Common myeloid progenitor, CD34-positive (primary cell): ENCODE data around the gene PAM.

Source experiments
- CTCF ChIA-PET: fragments of 350-600 bp; sonication (Branson Sonifier 250); formaldehyde crosslinking; loops from one replicate; lab custom pipeline; 2021; ENCODE audit warnings: antibody characterized with exemption; lab: Charles Lee
- POLR2A ChIA-PET: fragments of 350-600 bp; sonication (Branson Sonifier 250); formaldehyde crosslinking; loops from one replicate; lab custom pipeline; 2021; ENCODE audit warnings: antibody characterized with exemption; lab: Charles Lee
- DNase-seq, 3 donors: peaks; one replicate each; pipeline versions ENCODE4 v3.0.0 to v3.0.0-alpha.2; 2013
- H3K27ac ChIP-seq, 2 experiments: 1 replicate in 1 of 2; 2 replicates in 1 of 2; pipeline ENCODE4 v1.7.0; 2013; ENCODE audit warnings: inconsistent platforms in 2 of 2, low read length in 2 of 2, mild to moderate bottlenecking in 2 of 2, low read depth in 1 of 2, moderate library complexity in 1 of 2; ENCODE audit not compliant: severe bottlenecking in 2 of 2, insufficient read depth in 1 of 2, poor library complexity in 1 of 2
- H3K27me3 ChIP-seq, 5 experiments: replicated peaks in 2 of 5; 1 replicate in 3 of 5; 2 replicates in 2 of 5; pipeline versions ENCODE4 v1.6.1 to v1.7.0; 2013; ENCODE audit warnings: low read length in 4 of 5, mild to moderate bottlenecking in 2 of 5, moderate library complexity in 2 of 5, inconsistent platforms in 1 of 5; ENCODE audit not compliant: insufficient read depth in 5 of 5, control insufficient read depth in 4 of 5
- H3K36me3 ChIP-seq, 4 experiments: 1 replicate in 2 of 4; 2 replicates in 2 of 4; pipeline versions ENCODE4 v1.6.1 to v1.7.0; 2013; ENCODE audit warnings: low read length in 3 of 4, control low read depth in 1 of 4, mild to moderate bottlenecking in 1 of 4; ENCODE audit not compliant: control insufficient read depth in 4 of 4, insufficient read depth in 4 of 4
- H3K4me1 ChIP-seq, 4 experiments: 1 replicate in 3 of 4; 2 replicates in 1 of 4; pipeline versions ENCODE4 v1.6.1 to v1.7.1; 2013; ENCODE audit warnings: low read length in 3 of 4, mild to moderate bottlenecking in 3 of 4, control low read depth in 1 of 4, inconsistent platforms in 1 of 4, moderate library complexity in 1 of 4; ENCODE audit not compliant: control insufficient read depth in 4 of 4, insufficient read depth in 4 of 4; ENCODE audit errors: control extremely low read depth in 1 of 4
- H3K4me3 ChIP-seq, 7 experiments: 1 replicate in 4 of 7; 2 replicates in 3 of 7; pipeline versions ENCODE4 v1.5.1 to v1.7.0; 2013; ENCODE audit warnings: mild to moderate bottlenecking in 7 of 7, low read length in 6 of 7, moderate library complexity in 6 of 7, inconsistent platforms in 2 of 7, low read depth in 2 of 7, control low read depth in 1 of 7; ENCODE audit not compliant: insufficient read depth in 4 of 7, control insufficient read depth in 1 of 7; ENCODE audit errors: extremely low read depth in 1 of 7
- H3K9me3 ChIP-seq, 5 experiments: 1 replicate in 4 of 5; 2 replicates in 1 of 5; pipeline versions ENCODE4 v1.6.1 to v1.7.1; 2013; ENCODE audit warnings: low read length in 4 of 5, mild to moderate bottlenecking in 2 of 5, inconsistent platforms in 1 of 5, low read depth in 1 of 5, moderate library complexity in 1 of 5; ENCODE audit not compliant: control insufficient read depth in 4 of 5, insufficient read depth in 2 of 5; ENCODE audit errors: control extremely low read depth in 1 of 5
- WGBS: methylation state at CpG from one replicate; pipeline ENCODE4 v1.1.5; 2013; ENCODE audit not compliant: insufficient coverage; 5-methylcytosine and 5-hydroxymethylcytosine counted together

The PAM gene

DNA sequence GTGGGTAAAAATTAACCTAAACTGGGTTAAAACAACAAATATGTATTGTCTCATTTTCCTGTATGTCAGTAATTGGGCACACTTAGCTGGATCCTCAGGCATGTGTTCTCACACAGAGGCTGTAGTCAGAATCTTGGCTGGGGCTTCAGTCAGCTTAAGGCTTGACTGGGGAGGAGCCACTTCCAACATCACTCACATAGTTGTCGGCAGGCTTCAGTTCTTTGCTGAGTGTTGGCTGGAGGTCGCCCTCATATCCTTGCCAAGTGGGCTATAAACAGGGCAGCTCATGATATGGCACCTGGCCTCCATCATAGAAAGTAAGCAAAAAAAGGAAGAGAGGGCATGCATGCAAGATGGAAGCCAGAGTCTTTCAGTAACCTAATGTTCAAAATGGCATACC lies 191.9 kb downstream of the PAM start:
- no CpG with 5 or more reads among the region's 2 CpGs for WGBS
- Histone ChIP-seq H3K4me1 (no peaks in the 10 kb centered on the region), H3K27me3 (no peaks in the 10 kb centered on the region), H3K36me3 (peaks cover 0 to 5% (median 2%) of the 10 kb centered on the region in 4 experiments), H3K9me3 (no peaks in the 10 kb centered on the region), H3K27ac (no peak overlapping the region), H3K4me3 (no peak overlapping the region)
- POLR2A ChIA-PET = no interaction called here
- DNase-seq = no peak
- CTCF ChIA-PET = no interaction called here

GRCh38 chr5:102955488-102955887 lies 200.4 kb downstream of the PAM start:
- CTCF ChIA-PET = interaction anchor here (1.1 kb wide), 1 partner anchor 16 kb away, joined by 3 read pairs; no protein-coding TSS in a partner anchor
- POLR2A ChIA-PET = no interaction called here
- Histone ChIP-seq H3K4me1 (no peaks in the 10 kb centered on the region), H3K4me3 (no peak overlapping the region), H3K36me3 (peaks cover 0 to 7% (median 2%) of the 10 kb centered on the region in 4 experiments), H3K27me3 (no peaks in the 10 kb centered on the region), H3K9me3 (no peaks in the 10 kb centered on the region), H3K27ac (no peak overlapping the region)
- DNase-seq = no peak
- no CpG with 5 or more reads among the region's 1 CpG for WGBS

- no CpG with 5 or more reads among the region's 2 CpGs for WGBS
- no peak overlapping the region for H3K27ac ChIP-seq
- ChIA-PET CTCF (interaction anchor here (0.6 to 2.0 kb wide), 2 partner anchors 15 to 275 kb away, joined by 3 to 5 read pairs; no protein-coding TSS in a partner anchor), POLR2A (no interaction called here)
- DNase-seq = no peak
- H3K9me3 ChIP-seq = no peaks in the 10 kb centered on the region
- no peaks in the 10 kb centered on the region for H3K4me1 ChIP-seq
- H3K4me3 ChIP-seq = no peak overlapping the region
- no peaks in the 10 kb centered on the region for H3K27me3 ChIP-seq
- peaks cover 0 to 4% (median 2%) of the 10 kb centered on the region in 4 experiments for H3K36me3 ChIP-seq
Observed at GRCh38 chr5:102956599-102956998, 201.5 kb downstream of the PAM start.

- H3K27me3 ChIP-seq = no peaks in the 10 kb centered on the region
- no peak for DNase-seq
- CTCF ChIA-PET = interaction anchor here (0.6 to 2.0 kb wide), 2 partner anchors 15 to 275 kb away, joined by 3 to 5 read pairs; no protein-coding TSS in a partner anchor
- H3K27ac ChIP-seq = no peak overlapping the region
- peaks cover 0 to 4% (median 2%) of the 10 kb centered on the region in 4 experiments for H3K36me3 ChIP-seq
- no peaks in the 10 kb centered on the region for H3K4me1 ChIP-seq
- no peaks in the 10 kb centered on the region for H3K9me3 ChIP-seq
- no peak overlapping the region for H3K4me3 ChIP-seq
- POLR2A ChIA-PET = no interaction called here
- 100% methylated on average over 2 of the region's 3 CpGs for WGBS
Observed at GRCh38 chr5:102957141-102957540, 202.0 kb downstream of the PAM start.

GRCh38 chr5:102958481-102959011 lies 203.4 kb downstream of the PAM start:
- WGBS = 100% methylated on average over 1 of the region's 1 CpG
- H3K27ac ChIP-seq = no peak overlapping the region
- no peaks in the 10 kb centered on the region for H3K4me1 ChIP-seq
- H3K27me3 ChIP-seq = no peaks in the 10 kb centered on the region
- POLR2A ChIA-PET = no interaction called here
- H3K36me3 ChIP-seq = peaks cover 0 to 4% (median 2%) of the 10 kb centered on the region in 4 experiments
- DNase-seq = peak in 2 of 3 donors; percentile 17 to 24
- CTCF ChIA-PET = interaction anchor here (2.0 kb wide), 1 partner anchor 17 kb away, joined by 5 read pairs; no protein-coding TSS in a partner anchor
- no peak overlapping the region for H3K4me3 ChIP-seq
- no peaks in the 10 kb centered on the region for H3K9me3 ChIP-seq

- no CpG with 5 or more reads among the region's 1 CpG for WGBS
- Histone ChIP-seq H3K9me3 (no peaks in the 10 kb centered on the region), H3K4me3 (no peak overlapping the region), H3K36me3 (peaks cover 0 to 4% (median 2%) of the 10 kb centered on the region in 4 experiments), H3K27me3 (no peaks in the 10 kb centered on the region), H3K27ac (no peak overlapping the region), H3K4me1 (no peaks in the 10 kb centered on the region)
- ChIA-PET CTCF (no interaction called here), POLR2A (no interaction called here)
- DNase-seq = no peak
Observed at GRCh38 chr5:102959055-102959454, 203.9 kb downstream of the PAM start.

DNA sequence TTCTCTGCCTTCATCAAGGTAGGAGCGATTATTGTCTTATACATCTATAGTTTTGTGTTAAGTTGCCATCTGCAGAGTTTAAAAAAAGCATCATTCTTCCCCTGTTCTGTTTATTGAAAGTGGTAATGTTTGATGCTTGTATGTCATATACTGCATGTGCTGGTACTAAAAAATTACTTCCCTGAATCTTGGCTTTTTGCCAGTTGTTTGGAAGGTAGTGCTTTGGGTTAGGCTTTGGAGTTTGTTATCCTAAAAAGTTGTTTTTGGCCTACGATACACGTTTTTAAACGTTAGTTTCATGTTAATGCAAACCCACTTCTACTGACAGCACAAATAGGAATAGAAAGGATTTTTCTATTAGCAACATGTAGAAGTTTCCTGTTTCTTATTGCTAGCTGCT lies 206.6 kb downstream of the PAM start:
- CTCF ChIA-PET = no interaction called here
- no peak for DNase-seq
- Histone ChIP-seq H3K27ac (no peak overlapping the region), H3K4me1 (no peaks in the 10 kb centered on the region), H3K36me3 (peaks cover 0 to 4% (median 2%) of the 10 kb centered on the region in 4 experiments), H3K4me3 (no peak overlapping the region), H3K27me3 (no peaks in the 10 kb centered on the region), H3K9me3 (no peaks in the 10 kb centered on the region)
- POLR2A ChIA-PET = no interaction called here
- WGBS = no CpG with 5 or more reads among the region's 4 CpGs
